ENCODE measurements around the gene CDC42BPB.

DNA sequence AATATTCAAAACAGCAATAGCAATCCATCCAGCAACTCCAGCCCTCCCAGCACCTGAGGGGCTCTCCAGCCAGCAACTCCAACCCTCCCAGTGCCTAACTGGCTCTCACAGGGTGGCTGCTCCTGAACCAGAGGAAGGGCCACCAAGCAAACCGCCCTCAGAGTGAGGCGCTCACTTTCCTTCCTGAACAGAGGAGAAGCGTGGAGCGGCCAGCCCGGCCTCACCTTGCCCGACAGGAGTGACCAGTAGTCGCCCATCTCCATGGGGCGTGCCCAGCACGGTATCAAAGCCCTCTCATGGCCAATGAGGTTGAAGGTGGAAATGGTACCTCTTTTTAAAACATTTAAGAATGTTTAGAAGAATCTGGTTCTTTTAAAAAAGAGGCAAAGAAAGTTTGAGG lies 27.4 kb downstream of the CDC42BPB start:
- TF ChIP-seq, protein P1, sequence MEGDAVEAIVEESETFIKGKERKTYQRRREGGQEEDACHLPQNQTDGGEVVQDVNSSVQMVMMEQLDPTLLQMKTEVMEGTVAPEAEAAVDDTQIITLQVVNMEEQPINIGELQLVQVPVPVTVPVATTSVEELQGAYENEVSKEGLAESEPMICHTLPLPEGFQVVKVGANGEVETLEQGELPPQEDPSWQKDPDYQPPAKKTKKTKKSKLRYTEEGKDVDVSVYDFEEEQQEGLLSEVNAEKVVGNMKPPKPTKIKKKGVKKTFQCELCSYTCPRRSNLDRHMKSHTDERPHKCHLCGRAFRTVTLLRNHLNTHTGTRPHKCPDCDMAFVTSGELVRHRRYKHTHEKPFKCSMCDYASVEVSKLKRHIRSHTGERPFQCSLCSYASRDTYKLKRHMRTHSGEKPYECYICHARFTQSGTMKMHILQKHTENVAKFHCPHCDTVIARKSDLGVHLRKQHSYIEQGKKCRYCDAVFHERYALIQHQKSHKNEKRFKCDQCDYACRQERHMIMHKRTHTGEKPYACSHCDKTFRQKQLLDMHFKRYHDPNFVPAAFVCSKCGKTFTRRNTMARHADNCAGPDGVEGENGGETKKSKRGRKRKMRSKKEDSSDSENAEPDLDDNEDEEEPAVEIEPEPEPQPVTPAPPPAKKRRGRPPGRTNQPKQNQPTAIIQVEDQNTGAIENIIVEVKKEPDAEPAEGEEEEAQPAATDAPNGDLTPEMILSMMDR (IDR thresholded peaks at IDR 0.05 in 4 of 5, conservative IDR thresholded peaks at IDR 0.05 in 1 of 5): no peak
- no peak for TF ChIP-seq POLR2A (IDR thresholded peaks at IDR 0.05)

All from gastrocnemius medialis (tissue), 4 donors.